Jurkat, Clone E6-1 (cell line): ENCODE results near the gene FSIP1. TPM values are rescaled to one million over a fixed set of nuclear protein-coding genes. Genes with fewer than 3 reads are reported as not detected.
A peak's percentile ranks its signal among the peaks of the same experiment; 100 is the strongest.
"Not testable (repeated sequence)": the region's sequence is repeated elsewhere in the genome, so short reads cannot be mapped to it uniquely, and the experiment has no call there.

ENCODE experiments used
- DNase-seq: peaks from one replicate; pipeline ENCODE4 v3.0.0-alpha.2; 2011; ENCODE audit warnings: low read depth, low spot score
- H3K4me3 ChIP-seq: 2 replicates; pipeline ENCODE4 v1.5.1; 2011; ENCODE audit warnings: mild to moderate bottlenecking, low read length, control low read depth, moderate library complexity
- polyA plus RNA-seq: library from polyadenylated mRNA; unstranded; fragments of >200 nt; gene quantifications from one replicate; pipeline ENCODE4 v1.2.1, GENCODE V29; 2012; ENCODE audit warnings: missing spikeins; ENCODE audit not compliant: insufficient read length, insufficient read depth

Gene FSIP1
- not detected for polyA plus RNA-seq

GRCh38 chr15:39782441-39783138, at the start of gene FSIP1:
Gene FSIP1 (minus strand): TSS chr15:39782841. CDS start chr15:39776524, 6,317 bp downstream.
- H3K4me3 ChIP-seq, result peak within 1 kb of the TSS; percentile 79
- DNase-seq, result peak; percentile 91

- no peak for DNase-seq
- H3K4me3 ChIP-seq, result no peak overlapping the region
Observed at GRCh38 chr15:39830166-39830565, 47.5 kb upstream of the FSIP1 start.

GRCh38 chr15:39828374-39828931, 45.8 kb upstream of the FSIP1 start:
- no peak for DNase-seq
- no peak overlapping the region for H3K4me3 ChIP-seq

DNA sequence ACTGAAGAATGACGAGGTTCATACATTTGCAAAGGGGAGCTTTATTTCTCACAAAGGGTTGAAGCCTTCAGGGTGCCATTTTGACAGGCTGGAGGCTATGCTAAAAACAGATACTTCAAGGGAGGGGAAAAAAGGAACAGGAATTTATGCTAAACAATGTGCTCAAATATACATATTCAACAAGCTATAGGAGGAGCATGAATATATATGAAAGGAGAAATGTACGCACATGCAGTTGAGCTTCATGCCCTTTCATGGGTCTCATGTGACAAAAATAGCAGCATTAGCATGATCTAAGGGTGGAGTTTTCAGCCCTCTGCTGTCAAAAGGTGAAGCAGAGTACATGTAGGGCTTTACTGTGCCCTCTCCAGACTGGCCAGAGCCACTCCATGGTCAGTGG, 44.3 kb upstream of the FSIP1 start:
- DNase-seq, result no peak
- H3K4me3 ChIP-seq, result no peak overlapping the region

DNA sequence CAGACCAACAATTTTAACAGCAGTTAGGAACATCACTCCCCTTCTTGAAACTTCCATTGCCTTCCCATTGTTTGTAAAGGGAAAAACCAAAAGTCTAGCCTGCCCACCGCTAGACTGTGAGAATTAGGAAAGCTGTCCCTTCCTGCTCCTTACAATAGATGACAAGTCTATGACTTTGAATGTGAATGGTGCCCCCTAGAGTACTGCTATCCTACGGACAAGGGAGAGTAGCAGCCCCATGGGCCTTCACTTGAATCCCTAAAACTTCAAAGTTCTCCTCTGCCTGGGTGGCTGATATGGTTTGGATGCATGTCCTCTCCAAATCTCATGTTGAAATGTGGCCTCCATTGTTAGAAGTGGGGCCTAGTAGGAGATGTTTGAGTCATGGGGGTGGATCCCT, 41.0 kb upstream of the FSIP1 start:
- no peak overlapping the region for H3K4me3 ChIP-seq
- no peak for DNase-seq

- DNase-seq, result no peak
- H3K4me3 ChIP-seq, result no peak overlapping the region
Observed at GRCh38 chr15:39820050-39820602, 37.5 kb upstream of the FSIP1 start.

GRCh38 chr15:39819533-39819932, 36.9 kb upstream of the FSIP1 start:
- no peak for DNase-seq

GRCh38 chr15:39817892-39818291, 35.3 kb upstream of the FSIP1 start:
- DNase-seq, result no peak
- no peak overlapping the region for H3K4me3 ChIP-seq

More at GRCh38 chr15:39819533-39819932, 36.9 kb upstream of the FSIP1 start:
- H3K4me3 ChIP-seq, result no peak overlapping the region

GRCh38 chr15:39814489-39814888, 31.8 kb upstream of the FSIP1 start:
- DNase-seq, result no peak

DNA sequence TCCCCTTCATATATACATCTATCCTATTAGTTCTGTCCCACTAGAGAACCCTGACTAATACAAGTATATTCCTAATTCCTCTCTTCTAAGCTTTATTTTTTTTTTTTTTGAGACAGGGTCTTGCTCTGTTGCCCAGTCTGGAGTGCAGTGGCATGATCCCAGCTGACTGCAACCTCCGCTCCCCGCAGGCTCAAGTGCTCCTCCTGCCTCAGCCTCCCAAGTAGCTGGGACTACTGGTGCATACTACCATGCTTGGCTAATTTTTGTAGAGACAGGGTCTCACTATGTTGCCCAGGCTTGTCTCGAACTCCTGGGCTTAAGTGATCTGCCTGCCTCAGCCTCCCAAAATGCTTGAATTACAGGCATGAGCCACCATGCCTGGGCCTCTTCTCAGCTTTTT, 30.0 kb upstream of the FSIP1 start:
- DNase-seq, H3K4me3 ChIP-seq: not testable (repeated sequence)

More at GRCh38 chr15:39814489-39814888, 31.8 kb upstream of the FSIP1 start:
- no peak overlapping the region for H3K4me3 ChIP-seq

DNA sequence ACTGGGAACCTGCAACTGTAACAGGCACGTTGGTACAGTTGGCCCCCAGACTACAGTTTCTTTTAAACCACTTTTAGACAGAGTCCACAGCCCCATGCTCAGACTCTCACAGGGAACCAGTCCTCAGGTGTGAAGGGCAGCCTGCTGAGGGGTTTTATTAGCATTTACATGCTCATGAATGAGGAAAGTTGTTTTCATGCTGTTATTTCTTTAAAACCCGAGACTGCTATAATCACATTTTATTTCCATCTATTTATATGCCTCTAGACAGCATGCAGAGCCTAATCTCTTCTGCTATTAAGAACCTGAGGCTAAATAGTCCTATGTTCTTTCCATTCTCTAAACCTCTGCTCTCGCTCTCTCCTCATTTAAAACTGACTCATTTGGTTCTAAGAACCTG, 26.3 kb upstream of the FSIP1 start:
- no peak for DNase-seq
- no peak overlapping the region for H3K4me3 ChIP-seq

- DNase-seq, result no peak
- no peak overlapping the region for H3K4me3 ChIP-seq
Observed at GRCh38 chr15:39807791-39808190, 25.1 kb upstream of the FSIP1 start.

GRCh38 chr15:39804026-39804425, 21.4 kb upstream of the FSIP1 start:
- H3K4me3 ChIP-seq, result no peak overlapping the region
- no peak for DNase-seq

DNA sequence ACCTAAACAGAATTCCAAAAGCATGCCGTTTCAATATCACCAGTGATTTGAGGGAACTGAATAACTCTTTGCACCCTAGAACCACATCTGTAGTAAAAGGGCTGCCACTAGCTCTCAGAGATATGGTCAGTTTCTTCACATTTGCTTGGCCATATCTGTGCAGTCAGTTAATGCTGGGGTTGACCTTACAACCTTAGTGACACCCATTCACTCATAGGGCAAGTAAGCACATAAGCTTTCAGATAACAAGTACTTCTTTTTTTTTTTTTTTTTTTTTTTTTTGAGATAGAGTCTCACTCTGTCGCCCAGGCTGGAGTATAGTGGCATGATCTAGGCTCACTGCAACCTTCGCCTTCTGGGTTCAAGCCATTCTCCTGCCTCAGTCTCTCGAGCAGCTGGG, 20.4 kb upstream of the FSIP1 start:
- H3K4me3 ChIP-seq, result no peak overlapping the region
- no peak for DNase-seq

DNA sequence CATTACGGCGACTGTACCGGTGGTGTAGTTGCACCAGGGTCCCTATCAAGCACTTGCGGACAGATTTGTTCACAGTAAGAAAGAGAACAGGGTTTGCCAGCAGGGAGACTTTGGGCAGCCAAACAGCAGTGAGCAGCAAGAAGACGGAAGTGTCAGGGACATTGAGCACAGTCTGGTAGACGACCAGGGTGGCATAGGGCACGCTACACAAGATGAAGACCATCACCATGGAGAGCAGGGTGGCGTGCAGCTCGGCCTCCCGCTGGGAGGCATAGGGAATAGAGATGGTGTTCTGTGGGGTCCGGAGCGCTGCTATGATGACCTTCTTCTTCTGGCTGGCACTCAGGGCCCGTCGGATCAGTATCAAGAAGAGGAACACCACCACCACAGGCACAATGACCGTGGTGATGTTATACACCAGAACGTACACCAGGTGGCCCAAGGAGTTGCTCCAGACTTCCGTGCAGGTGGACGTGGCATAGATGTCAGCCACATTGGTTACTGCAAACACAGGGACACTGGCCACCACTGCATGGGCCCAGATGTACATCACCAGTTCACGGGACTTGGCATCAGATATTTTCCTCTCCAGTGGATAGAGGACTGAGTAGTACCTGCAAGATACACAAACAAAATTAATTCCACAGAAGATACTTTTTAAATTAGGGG, 19.1 kb upstream of the FSIP1 start:
- no peak overlapping the region for H3K4me3 ChIP-seq
- peak; percentile 23 for DNase-seq

DNA sequence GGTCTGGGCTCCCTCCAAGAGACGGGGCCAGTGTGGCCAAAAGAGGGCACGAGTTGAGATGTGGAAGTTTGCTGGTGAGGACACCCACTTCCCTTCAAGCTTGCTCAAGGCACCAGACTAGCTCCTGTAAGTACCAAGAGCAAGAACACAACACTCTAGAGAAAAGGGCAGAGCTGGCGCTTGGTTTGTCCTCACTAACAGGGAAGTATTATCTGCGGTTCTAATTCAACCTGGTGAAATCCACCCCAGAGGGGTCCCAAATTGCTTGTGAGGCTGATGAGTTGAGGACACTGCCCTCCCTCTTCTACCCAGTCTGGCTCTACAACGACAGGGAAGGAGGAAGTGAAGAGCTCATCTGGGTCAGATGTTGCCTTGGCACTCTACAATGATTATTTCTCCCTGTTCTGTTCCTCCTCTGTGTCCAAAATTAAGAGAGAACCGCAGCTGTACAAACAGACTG, 16.9 kb upstream of the FSIP1 start:
- DNase-seq, result no peak
- H3K4me3 ChIP-seq, result no peak overlapping the region

DNA sequence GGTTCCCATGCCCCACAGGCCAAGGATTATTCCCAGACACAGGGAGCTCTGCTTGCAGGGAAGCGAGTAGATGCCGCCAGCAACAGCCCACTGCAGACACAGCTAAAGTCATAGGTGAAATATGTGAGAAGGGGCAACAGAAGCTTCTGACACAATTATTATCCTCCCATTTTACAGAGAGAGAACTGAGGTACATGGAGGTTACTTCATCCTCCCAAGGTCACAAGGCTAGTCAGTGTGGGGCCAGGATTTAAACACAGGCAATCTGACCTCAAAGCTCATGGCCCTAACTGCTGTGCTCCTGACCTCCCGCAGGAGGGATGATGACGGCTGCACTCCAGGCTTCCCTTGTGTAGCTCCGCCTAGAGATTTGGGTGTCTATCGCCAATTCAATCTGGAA, 15.7 kb upstream of the FSIP1 start:
- DNase-seq, result no peak
- H3K4me3 ChIP-seq, result no peak overlapping the region

GRCh38 chr15:39797407-39797806, 14.8 kb upstream of the FSIP1 start:
- H3K4me3 ChIP-seq, result no peak overlapping the region
- no peak for DNase-seq

GRCh38 chr15:39796601-39797000, 14.0 kb upstream of the FSIP1 start:
- H3K4me3 ChIP-seq, result no peak overlapping the region
- no peak for DNase-seq

DNA sequence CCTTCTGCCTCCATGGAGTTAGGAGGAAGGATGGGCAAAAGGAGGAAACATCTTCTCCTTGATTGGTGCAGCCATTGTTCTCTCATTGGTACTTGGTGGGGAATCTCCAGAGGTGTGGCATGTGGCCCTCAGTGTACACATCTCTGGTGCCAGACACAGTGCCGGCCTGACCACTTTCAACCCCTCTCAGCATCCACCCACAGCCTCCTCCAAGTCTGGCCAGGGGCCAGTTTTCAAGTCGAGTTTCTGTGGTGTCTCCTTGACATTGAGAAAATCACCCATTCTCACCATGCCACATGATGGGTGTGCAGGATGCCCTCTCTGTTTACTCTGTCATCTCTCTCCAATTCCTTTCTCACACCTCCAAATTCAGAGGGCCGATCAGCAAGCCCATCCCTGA, 12.8 kb upstream of the FSIP1 start:
- H3K4me3 ChIP-seq, result no peak overlapping the region
- DNase-seq, result no peak
